SK-N-SH (cell line): ENCODE measurements around the gene ZDHHC18. TPM values are rescaled to one million over a fixed set of nuclear protein-coding genes. Genes with fewer than 3 reads are reported as not detected.

Experiments
- CTCF ChIA-PET: fragments of 300-600, 350-600 bp; formaldehyde crosslinking; extraction: SDS; loops from one replicate; lab custom pipeline; 2021; lab: Yijun Ruan, JAX
- POLR2A ChIA-PET: fragments of 350-600 bp; sonication (Branson Sonifier 250); formaldehyde crosslinking; extraction: SDS; loops from one replicate; lab custom pipeline; 2020; ENCODE audit warnings: antibody characterized with exemption, inconsistent platforms; lab: Yijun Ruan, JAX
- DNase-seq: peaks from one replicate; pipeline ENCODE4 v3.0.0; 2012
- H2AFZ ChIP-seq: fragments of 200-600 bp; sonication (generic); 2 replicates; pipeline ENCODE4 v1.8.1; 2016; ENCODE audit warnings: antibody characterized with exemption, mild to moderate bottlenecking, low read depth
- H3F3A ChIP-seq: fragments of 200-600 bp; sonication (generic); replicated peaks from 2 replicates; pipeline ENCODE3; 2016; ENCODE audit warnings: antibody characterized with exemption, mild to moderate bottlenecking; ENCODE audit not compliant: insufficient read depth
- H3K27ac ChIP-seq, 2 experiments: fragments of 200-500 bp in 1 of 2; fragments of 200-600 bp in 1 of 2; sonication (Bioruptor generic) in 1 of 2; sonication (generic), shearing (Covaris generic) in 1 of 2; 2 replicates each; pipeline versions ENCODE4 v1.5.1 to v1.6.1; 2014 to 2016; ENCODE audit warnings: low read depth in 2 of 2, inconsistent platforms in 1 of 2, low read length in 1 of 2, mild to moderate bottlenecking in 1 of 2, mixed read lengths in 1 of 2
- H3K27me3 ChIP-seq: fragments of 200-600 bp; sonication (generic), shearing (Covaris generic); 2 replicates; pipeline ENCODE4 v1.6.1; 2016; ENCODE audit warnings: mixed run types; ENCODE audit not compliant: insufficient read depth
- H3K36me3 ChIP-seq, 2 experiments: fragments of 200-500 bp in 1 of 2; fragments of 200-600 bp in 1 of 2; sonication (Bioruptor generic) in 1 of 2; sonication (generic) in 1 of 2; replicated peaks in 1 of 2; 2 replicates each; pipeline versions ENCODE3 to v1.5.1; 2014 to 2016; ENCODE audit warnings: low read length in 1 of 2, mild to moderate bottlenecking in 1 of 2; ENCODE audit not compliant: insufficient read depth in 2 of 2, control insufficient read depth in 1 of 2
- H3K4me1 ChIP-seq, 2 experiments: fragments of 200-500 bp in 1 of 2; fragments of 200-600 bp in 1 of 2; sonication (Bioruptor generic) in 1 of 2; sonication (generic), shearing (Covaris generic) in 1 of 2; 2 replicates each; pipeline versions ENCODE4 v1.5.1 to v1.6.1; 2014 to 2016; ENCODE audit warnings: low read depth in 1 of 2, low read length in 1 of 2, mixed run types in 1 of 2; ENCODE audit not compliant: insufficient read depth in 2 of 2, control insufficient read depth in 1 of 2
- H3K4me2 ChIP-seq: fragments of 200-600 bp; sonication (generic), shearing (Covaris generic); 2 replicates; pipeline ENCODE4 v1.6.1; 2017; ENCODE audit warnings: mixed run types
- H3K4me3 ChIP-seq, 2 experiments: fragments of 200-500 bp in 1 of 2; fragments of 200-600 bp in 1 of 2; sonication (Bioruptor generic) in 1 of 2; sonication (generic), shearing (Covaris generic) in 1 of 2; 2 replicates each; pipeline versions ENCODE4 v1.5.1 to v1.8.1; 2014 to 2016; ENCODE audit warnings: low read depth in 2 of 2, inconsistent platforms in 1 of 2, low read length in 1 of 2, mild to moderate bottlenecking in 1 of 2, mixed read lengths in 1 of 2, moderate library complexity in 1 of 2
- H3K79me2 ChIP-seq: fragments of 200-600 bp; sonication (generic); 2 replicates; pipeline ENCODE4 v1.8.1; 2017; ENCODE audit warnings: mild to moderate bottlenecking; ENCODE audit not compliant: insufficient read depth
- H3K9ac ChIP-seq: fragments of 200-600 bp; sonication (generic); 2 replicates; pipeline ENCODE4 v1.6.1; 2017; ENCODE audit warnings: mixed run types
- H3K9me2 ChIP-seq: fragments of 200-600 bp; sonication (generic); 2 replicates; pipeline ENCODE4 v1.6.1; 2017; ENCODE audit warnings: mixed run types
- H3K9me3 ChIP-seq: fragments of 200-600 bp; sonication (generic); 2 replicates; pipeline ENCODE4 v1.6.1; 2017; ENCODE audit warnings: mixed run types, mild to moderate bottlenecking, moderate library complexity
- H4K20me1 ChIP-seq: fragments of 200-600 bp; sonication (generic); 2 replicates; pipeline ENCODE4 v1.6.1; 2017; ENCODE audit warnings: mild to moderate bottlenecking, mixed run types; ENCODE audit not compliant: insufficient read depth
- CHD2 ChIP-seq: fragments of 150-350 bp; IDR thresholded peaks from 2 replicates; pipeline ENCODE4 v1.6.1; 2018; ENCODE audit warnings: low read length; ENCODE audit not compliant: partially characterized antibody
- EZH2phosphoT487 ChIP-seq: fragments of 200-600 bp; sonication (generic); IDR thresholded peaks from 2 replicates; pipeline ENCODE4 v1.6.1; 2017; ENCODE audit warnings: low read depth, mixed run types, mild to moderate bottlenecking, antibody characterized with exemption, moderate library complexity, borderline replicate concordance
- FOSL2 ChIP-seq: IDR thresholded peaks from 2 replicates; pipeline ENCODE4 v1.4.0; 2012; ENCODE audit warnings: low read depth, mild to moderate bottlenecking, moderate library complexity, borderline replicate concordance
- FOXJ3 ChIP-seq: sonication (generic); formaldehyde crosslinking; IDR thresholded peaks from 2 replicates; pipeline ENCODE4 v1.5.1; 2020; ENCODE audit warnings: mild to moderate bottlenecking, missing genetic modification reagents
- GABPA ChIP-seq: IDR thresholded peaks from 2 replicates; pipeline ENCODE4 v1.4.0; 2012; ENCODE audit warnings: low read depth, mild to moderate bottlenecking
- GATA2 ChIP-seq: sonication (generic); formaldehyde crosslinking; IDR thresholded peaks from 2 replicates; pipeline ENCODE4 v1.5.0; 2020; ENCODE audit warnings: mild to moderate bottlenecking, missing genetic modification reagents
- NRF1 ChIP-seq: IDR thresholded peaks from 2 replicates; pipeline ENCODE4 v1.6.1; 2012; ENCODE audit warnings: low read depth, mild to moderate bottlenecking, low read length
- RAD21 ChIP-seq: IDR thresholded peaks from 2 replicates; pipeline ENCODE4 v1.6.1; 2012; ENCODE audit warnings: mild to moderate bottlenecking, low read length
- RXRA ChIP-seq: IDR thresholded peaks from 2 replicates; pipeline ENCODE4 v1.4.0; 2012; ENCODE audit warnings: low read depth, mild to moderate bottlenecking, borderline replicate concordance
- SIN3A ChIP-seq: IDR thresholded peaks from 2 replicates; pipeline ENCODE4 v1.6.1; 2012; ENCODE audit warnings: low read depth, mild to moderate bottlenecking, low read length, moderate library complexity, borderline replicate concordance
- SMC3 ChIP-seq: IDR thresholded peaks from 2 replicates; pipeline ENCODE4 v1.6.1; 2012; ENCODE audit warnings: low read depth, low read length, improper control_type of control experiment
- TAF1 ChIP-seq: IDR thresholded peaks from 2 replicates; pipeline ENCODE4 v1.6.1; 2012; ENCODE audit warnings: low read depth, mild to moderate bottlenecking, low read length, moderate library complexity, borderline replicate concordance
- TEAD4 ChIP-seq: IDR thresholded peaks from 2 replicates; pipeline ENCODE4 v1.4.0; 2012; ENCODE audit warnings: mild to moderate bottlenecking, borderline replicate concordance; ENCODE audit not compliant: insufficient read depth
- USF2 ChIP-seq: fragments of 150-350 bp; IDR thresholded peaks from 2 replicates; pipeline ENCODE4 v1.6.1; 2017; ENCODE audit warnings: antibody characterized with exemption, low read length, low read depth, borderline replicate concordance
- ZBTB33 ChIP-seq: IDR thresholded peaks from 2 replicates; pipeline ENCODE4 v1.4.0; 2012; ENCODE audit warnings: low read depth, borderline replicate concordance
- WGBS: methylation state at CpG from one replicate; pipeline ENCODE4 v1.1.6; 2017; ENCODE audit warnings: low lambda C conversion rate; 5-methylcytosine and 5-hydroxymethylcytosine counted together
- polyA plus RNA-seq, 3 experiments: library from polyadenylated mRNA; depleted of rRNA; stranded (reverse); fragments of >200 nt; gene quantifications; 2 replicates each; pipeline ENCODE4 v1.2.3, GENCODE V29; 2012
- TF ChIP-seq, protein P1 (sequence below): IDR thresholded peaks from 2 replicates; pipeline ENCODE4 v1.4.0; 2012; ENCODE audit warnings: low read depth, borderline replicate concordance

The ZDHHC18 gene
- polyA plus RNA-seq, 1 of the 3 experiments (the other 2 are of a cell fraction) = 33.0 TPM

- DNase-seq = no peak
- peaks cover 5% of the 10 kb centered on the region for H3F3A ChIP-seq
- H3K9ac ChIP-seq = no peak overlapping the region
- ChIA-PET CTCF (interaction anchor here (1.0 to 3.5 kb wide), 6 partner anchors 9 to 355 kb away, joined by 3 to 11 read pairs (median 8); no protein-coding TSS in a partner anchor), POLR2A (no interaction called here)
- H3K4me1 ChIP-seq = no peaks in the 10 kb centered on the region; a peak in 1 of 4 replicates
- TF ChIP-seq FOXJ3 (no peak), RXRA (no peak), TAF1 (no peak), FOSL2 (no peak), TEAD4 (no peak)
- TF ChIP-seq, protein P1, sequence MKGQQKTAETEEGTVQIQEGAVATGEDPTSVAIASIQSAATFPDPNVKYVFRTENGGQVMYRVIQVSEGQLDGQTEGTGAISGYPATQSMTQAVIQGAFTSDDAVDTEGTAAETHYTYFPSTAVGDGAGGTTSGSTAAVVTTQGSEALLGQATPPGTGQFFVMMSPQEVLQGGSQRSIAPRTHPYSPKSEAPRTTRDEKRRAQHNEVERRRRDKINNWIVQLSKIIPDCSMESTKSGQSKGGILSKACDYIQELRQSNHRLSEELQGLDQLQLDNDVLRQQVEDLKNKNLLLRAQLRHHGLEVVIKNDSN = no peak
- H3K4me3 ChIP-seq = no peak overlapping the region
- no peaks in the 10 kb centered on the region for H3K9me3 ChIP-seq
- H4K20me1 ChIP-seq = no peaks in the 10 kb centered on the region
- no peak overlapping the region for H3K27ac ChIP-seq
- no peak overlapping the region for H2AFZ ChIP-seq
- no peak overlapping the region for H3K4me2 ChIP-seq
- H3K9me2 ChIP-seq = no peaks in the 10 kb centered on the region
- WGBS = 100% methylated on average over 4 of the region's 4 CpGs
- H3K79me2 ChIP-seq = no peaks in the 10 kb centered on the region
- peaks cover 19 to 49% of the 10 kb centered on the region in 2 experiments for H3K36me3 ChIP-seq
- H3K27me3 ChIP-seq = no peaks in the 10 kb centered on the region
Measured at GRCh38 chr1:26855636-26856035, 29.1 kb downstream of the ZDHHC18 start.

DNA sequence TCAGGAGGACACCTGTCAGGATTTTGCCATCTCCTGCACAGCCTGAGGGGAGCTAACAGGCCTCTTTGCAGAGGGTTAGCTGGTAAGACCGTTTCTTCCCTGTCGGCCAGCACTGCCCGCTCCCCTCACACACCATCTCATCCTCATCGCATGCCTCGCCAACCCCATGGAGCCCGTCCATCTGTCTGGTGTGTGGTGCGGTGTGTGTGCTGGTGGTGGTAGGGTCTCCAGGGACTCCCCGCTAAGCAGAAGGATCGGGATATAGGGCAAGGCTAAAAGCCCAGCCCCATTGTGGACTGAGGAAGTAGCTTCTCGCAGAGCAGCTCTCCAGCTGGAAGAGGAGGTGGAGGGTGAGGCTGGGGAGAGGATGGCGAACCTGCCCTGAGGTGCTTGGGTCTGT is 29.7 kb downstream of the ZDHHC18 start:
- POLR2A ChIA-PET = no interaction called here
- Histone ChIP-seq H3K9me2 (no peaks in the 10 kb centered on the region), H4K20me1 (no peaks in the 10 kb centered on the region)
- TF ChIP-seq RAD21 (no peak), EZH2phosphoT487 (no peak), CHD2 (no peak), TEAD4 (no peak), GATA2 (CRISPR knock-in tag) (no peak), USF2 (no peak), GABPA (no peak), ZBTB33 (no peak), SMC3 (no peak), SIN3A (no peak), NRF1 (no peak), FOXJ3 (no peak)
- TF ChIP-seq, all 33 proteins: peak for 0
- H3K4me3 ChIP-seq = no peak overlapping the region
- H3K79me2 ChIP-seq = no peaks in the 10 kb centered on the region
- H3K9me3 ChIP-seq = no peaks in the 10 kb centered on the region
- no peaks in the 10 kb centered on the region for H3K27me3 ChIP-seq
- no peak overlapping the region for H3K27ac ChIP-seq
- H3K36me3 ChIP-seq = peaks cover 17 to 44% of the 10 kb centered on the region in 2 experiments
- H3K4me2 ChIP-seq = no peak overlapping the region
- H3K9ac ChIP-seq = no peak overlapping the region
- no peak for DNase-seq
- H3F3A ChIP-seq = peaks cover 5% of the 10 kb centered on the region
- WGBS = 95% methylated on average over 11 of the region's 11 CpGs
- no peaks in the 10 kb centered on the region; a peak in 1 of 4 replicates for H3K4me1 ChIP-seq
- CTCF ChIA-PET = interaction anchor here (1.2 to 3.5 kb wide), 4 partner anchors 9 to 45 kb away, joined by 3 to 11 read pairs (median 10); no protein-coding TSS in a partner anchor
- H2AFZ ChIP-seq = no peak overlapping the region
